HuH-7 (cell line): ENCODE data around the gene PFKFB1.
"Not testable (repeated sequence)": the region's sequence is repeated elsewhere in the genome, so short reads cannot be mapped to it uniquely, and the experiment has no call there.

Experiments used
- DNase-seq: peaks from one replicate; pipeline ENCODE4 v3.0.0; 2011; ENCODE audit warnings: low spot score

The PFKFB1 gene

DNA sequence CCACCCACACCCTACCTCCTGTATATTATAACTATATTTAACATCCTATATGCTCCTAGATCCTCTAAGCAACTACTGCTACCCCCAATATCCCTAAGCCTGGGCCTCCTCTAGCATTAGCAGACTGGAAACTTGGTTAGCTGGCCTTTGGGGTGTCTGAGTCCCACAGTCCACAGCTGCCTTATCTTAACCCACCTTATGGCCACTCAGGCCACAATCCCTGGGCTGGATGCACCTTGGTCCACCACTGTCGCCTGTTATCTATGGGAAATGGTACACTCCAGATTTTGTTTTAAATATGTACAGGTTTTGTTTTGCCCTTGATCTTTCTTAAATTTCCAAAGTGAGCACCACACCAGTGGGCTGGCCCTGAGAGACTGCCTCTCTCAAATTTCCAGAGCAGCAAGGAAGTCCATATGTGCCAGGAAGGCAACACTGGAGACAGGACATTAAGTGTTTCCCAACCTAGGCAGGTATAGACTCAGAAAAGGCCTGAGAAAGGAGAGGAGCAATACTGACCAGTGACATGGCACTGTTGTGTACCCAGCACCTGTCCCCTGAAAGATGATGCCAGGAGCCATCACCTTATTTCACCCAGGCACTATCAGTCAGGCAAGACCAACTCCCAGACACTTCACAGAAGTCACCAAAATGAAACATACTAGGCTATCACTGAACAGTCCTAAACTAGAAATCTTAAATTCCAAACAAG, 921 bp downstream of the PFKFB1 start:
- DNase-seq: no peak

- DNase-seq: no peak
Observed at GRCh38 chrX:54991706-54992105, 2.3 kb downstream of the PFKFB1 start.

- DNase-seq: not testable (repeated sequence)
Observed at GRCh38 chrX:54983306-54983705, 10.7 kb downstream of the PFKFB1 start.

- DNase-seq: no peak
Observed at GRCh38 chrX:54980334-54980733, 13.7 kb downstream of the PFKFB1 start.

- no peak for DNase-seq
Observed at GRCh38 chrX:54979432-54979831, 14.6 kb downstream of the PFKFB1 start.

DNA sequence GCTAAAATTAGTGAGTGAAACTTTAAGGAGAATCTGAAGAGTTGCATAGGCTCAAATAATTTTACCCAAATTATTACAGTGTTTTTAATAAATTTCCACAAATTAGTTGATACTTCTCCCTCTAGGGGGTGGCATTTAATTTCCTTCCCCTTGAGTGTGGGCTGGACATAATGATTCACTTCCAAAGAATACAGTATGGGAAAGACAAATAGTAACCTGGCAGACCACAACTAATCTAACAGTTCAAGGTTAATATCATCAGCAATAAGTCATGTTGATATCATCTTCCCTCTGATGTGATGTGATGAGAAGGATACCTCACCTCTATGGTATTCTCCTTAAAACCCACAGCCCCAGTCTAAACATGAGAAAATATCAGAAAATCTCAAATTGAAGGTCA, 15.5 kb downstream of the PFKFB1 start:
- no peak for DNase-seq

- DNase-seq: no peak
Observed at GRCh38 chrX:54977387-54977786, 16.6 kb downstream of the PFKFB1 start.

DNA sequence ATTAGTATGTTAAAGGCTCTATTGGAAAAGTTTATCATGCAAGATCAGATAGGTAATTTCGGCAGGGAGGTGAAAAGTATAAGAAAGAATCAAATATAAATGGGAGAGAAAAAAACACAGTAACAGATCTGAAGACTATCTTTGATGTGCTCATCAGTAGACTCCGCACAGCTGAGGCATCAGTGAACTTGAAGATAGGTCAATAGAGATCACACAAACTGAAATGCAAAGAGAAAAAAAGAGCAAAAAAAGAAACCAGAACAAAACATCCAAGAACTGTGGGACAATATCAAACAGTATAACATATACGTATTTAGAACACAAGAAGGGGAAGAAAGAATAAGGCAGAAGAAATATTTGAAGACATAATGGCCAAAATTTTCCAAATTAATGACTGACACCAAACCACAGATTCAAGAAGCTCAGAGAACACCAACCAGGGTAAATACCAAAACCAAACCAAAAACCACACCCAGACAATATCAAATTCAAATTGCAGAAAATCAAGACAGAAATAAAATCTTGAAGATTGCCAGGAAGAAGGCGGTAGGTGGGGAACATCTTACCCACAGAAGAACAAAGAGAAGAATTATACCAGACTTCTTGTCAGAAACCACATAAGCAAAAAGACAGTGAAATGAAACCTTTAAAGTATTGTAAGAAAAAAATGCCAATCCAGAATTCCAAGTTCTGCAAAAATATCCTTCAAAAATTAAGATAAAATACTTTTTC, 29.1 kb downstream of the PFKFB1 start:
- no peak for DNase-seq

- no peak for DNase-seq
Observed at GRCh38 chrX:54961750-54962149, 32.2 kb downstream of the PFKFB1 start.

DNA sequence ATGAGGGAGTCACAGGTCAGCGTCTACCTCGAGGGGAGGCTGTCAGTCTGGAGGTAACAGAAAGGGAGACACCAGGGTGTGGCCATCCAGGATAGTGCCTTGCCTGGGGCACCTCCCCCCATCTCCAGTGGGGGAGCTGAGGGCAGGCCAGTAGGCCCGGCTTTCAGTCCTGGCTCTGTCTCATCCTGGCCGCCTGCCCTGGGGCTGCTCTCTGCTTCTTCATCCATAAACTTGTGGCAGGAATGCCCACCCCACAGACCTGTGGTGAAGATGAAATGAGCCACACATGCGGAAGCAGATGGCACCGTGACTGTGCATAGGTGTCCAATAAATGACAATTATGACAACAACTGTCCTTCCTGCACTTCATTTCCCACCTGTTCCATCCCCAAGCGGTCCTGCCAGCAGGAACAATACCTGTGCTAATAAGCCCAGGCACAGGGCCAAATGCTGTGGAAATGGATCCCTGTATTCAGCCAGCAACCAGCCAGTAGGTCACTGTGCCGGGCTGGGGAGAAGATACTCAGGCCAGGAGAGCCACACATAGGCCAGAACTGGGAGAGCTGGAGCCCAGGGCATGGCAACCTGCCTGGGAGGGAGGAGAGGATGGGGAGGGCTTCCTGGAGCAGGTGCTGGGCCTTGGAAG, 43.1 kb downstream of the PFKFB1 start:
- DNase-seq: no peak

GRCh38 chrX:54945224-54945623, 48.8 kb downstream of the PFKFB1 start:
- DNase-seq: no peak

GRCh38 chrX:54944816-54945215, 49.2 kb downstream of the PFKFB1 start:
- DNase-seq: no peak

DNA sequence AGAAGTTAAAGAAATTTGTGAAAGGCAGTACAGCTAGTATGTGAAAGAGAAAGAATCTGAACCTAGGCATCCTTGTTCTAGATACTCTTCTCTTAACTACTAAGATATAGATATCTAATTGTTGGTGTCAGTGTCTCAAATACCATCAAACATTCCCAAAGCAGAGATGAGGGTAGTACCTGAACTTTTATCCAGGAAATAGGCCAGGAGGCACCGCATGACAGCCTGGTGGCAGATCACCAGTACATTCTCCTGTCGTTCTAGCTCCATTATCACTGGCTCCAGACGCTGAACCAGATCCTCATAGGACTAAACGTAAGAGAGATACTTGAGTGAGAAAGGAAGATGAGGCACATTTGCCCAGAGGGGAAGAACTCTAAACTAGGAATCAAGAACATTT, 56.6 kb downstream of the PFKFB1 start:
- DNase-seq: no peak

- DNase-seq: no peak
Observed at GRCh38 chrX:54935306-54935705, 58.7 kb downstream of the PFKFB1 start.

DNA sequence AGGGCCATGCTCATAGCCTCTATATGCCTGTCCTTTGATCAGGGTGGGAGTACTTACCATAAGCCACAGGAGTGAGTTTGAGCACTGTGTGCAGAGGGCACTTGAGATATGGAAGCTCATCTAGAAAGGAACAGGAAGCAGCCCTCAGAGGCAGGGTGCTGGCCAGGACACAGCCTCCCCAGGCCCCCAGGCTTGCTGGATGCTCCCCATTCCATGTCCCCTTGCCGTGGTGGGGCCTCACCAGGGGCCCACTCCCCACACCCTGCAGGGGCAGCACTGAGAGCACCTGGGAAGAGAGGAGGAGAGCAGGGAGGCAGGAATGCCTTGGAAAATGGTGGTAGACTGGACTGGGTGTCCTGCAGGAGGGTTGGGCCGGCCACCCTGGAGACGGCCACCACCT, 59.1 kb downstream of the PFKFB1 start:
- DNase-seq: no peak

DNA sequence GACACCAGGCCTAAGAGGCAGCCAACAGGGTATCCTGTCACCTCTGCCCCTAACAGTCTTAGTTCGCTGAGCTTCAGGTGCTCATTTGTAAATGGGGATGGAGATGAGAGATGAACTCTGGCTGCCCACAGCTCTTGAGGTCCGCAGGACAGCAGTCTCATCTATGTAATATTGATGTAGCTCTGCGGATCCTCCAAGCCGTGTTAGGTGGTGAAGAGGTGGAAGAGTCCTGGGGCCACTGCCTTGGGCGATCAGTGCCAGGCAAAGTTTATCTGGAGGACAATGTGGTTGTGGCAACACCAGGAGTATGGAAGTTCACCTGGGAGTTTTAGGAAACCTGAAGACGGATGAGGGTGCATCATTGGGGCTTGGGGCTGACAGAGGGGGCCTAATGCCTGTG, 59.9 kb downstream of the PFKFB1 start:
- no peak for DNase-seq

- DNase-seq: no peak
Observed at GRCh38 chrX:54933150-54933826, 60.7 kb downstream of the PFKFB1 start.

DNA sequence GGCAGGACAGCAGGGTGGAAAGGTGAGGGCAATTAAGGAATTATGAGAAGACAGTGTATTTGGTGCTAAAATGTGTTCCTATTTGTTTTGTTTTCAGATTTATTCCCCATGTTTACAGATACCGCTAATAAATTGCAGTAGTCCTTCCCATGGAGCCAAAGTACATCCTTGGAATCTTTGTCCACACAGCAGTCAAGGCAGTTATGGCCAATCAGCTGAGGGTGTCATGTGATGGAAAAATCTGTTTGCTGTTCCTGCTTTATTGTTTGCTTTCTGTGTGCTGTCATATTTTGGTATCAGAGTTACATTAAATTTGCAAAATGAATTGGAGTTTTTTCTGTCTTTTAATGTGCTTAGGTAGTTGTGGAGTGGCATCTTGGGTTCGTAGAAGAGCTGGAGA, 62.9 kb downstream of the PFKFB1 start:
- DNase-seq: no peak

- no peak for DNase-seq
Observed at GRCh38 chrX:54930291-54931049, 63.5 kb downstream of the PFKFB1 start.

- DNase-seq: no peak
Observed at GRCh38 chrX:54928876-54929275, 65.1 kb downstream of the PFKFB1 start.

GRCh38 chrX:54926978-54927377, 67.0 kb downstream of the PFKFB1 start:
- DNase-seq: no peak

DNA sequence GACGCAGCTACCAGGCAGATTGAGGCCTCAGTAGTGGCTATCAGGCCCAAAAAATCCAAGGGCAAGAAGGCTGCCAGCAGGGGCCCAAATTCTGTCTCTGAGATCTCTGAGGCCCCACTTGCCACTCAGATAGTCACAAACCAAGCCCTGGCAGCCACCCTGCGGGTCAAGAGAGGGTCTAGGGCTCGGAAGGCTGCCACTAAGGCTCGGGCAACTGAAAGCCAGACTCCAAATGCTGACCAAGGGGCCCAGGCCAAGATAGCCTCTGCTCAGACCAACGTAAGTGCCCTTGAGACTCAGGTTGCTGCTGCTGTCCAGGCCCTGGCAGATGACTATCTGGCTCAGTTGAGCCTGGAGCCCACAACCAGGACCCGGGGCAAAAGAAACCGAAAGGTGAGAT, 70.6 kb downstream of the PFKFB1 start:
- DNase-seq: no peak
